IMR-90 (cell line): Measurements from ENCODE around the gene PPM1M. TPM values are rescaled to one million over a fixed set of nuclear protein-coding genes. Genes with fewer than 3 reads are reported as not detected.

ENCODE experiments used
- ATAC-seq: fragments of 200-7000 bp; cut with Tn5 transposase; 2 replicates; pipeline ENCODE4 v1.9.1; 2020; ENCODE audit warnings: low read depth, mild to moderate bottlenecking, moderate library complexity
- BruUV-seq: library from RNA; stranded (reverse); fragments of 400-500 nt; replicated peaks from 2 replicates; lab custom pipeline; 2021; lab: Mats Ljungman, UMichigan
- CTCF ChIA-PET: fragments of 300-600 bp; formaldehyde crosslinking; extraction: SDS; loops from one replicate; lab custom pipeline; 2021; ENCODE audit warnings: antibody characterized with exemption; lab: Yijun Ruan, JAX
- POLR2A ChIA-PET: fragments of 300-600 bp; sonication (Branson Sonifier 250); formaldehyde crosslinking; loops from one replicate; lab custom pipeline; 2022; ENCODE audit warnings: antibody characterized with exemption; ENCODE audit not compliant: unreplicated experiment; lab: Charles Lee
- DNase-seq: peaks from one replicate; pipeline ENCODE4 v3.0.0; 2013
- H2AFZ ChIP-seq: replicated peaks from 2 replicates; pipeline ENCODE3; 2013; ENCODE audit warnings: low read length, mild to moderate bottlenecking; ENCODE audit not compliant: poor library complexity
- H2AK5ac ChIP-seq: 2 replicates; pipeline ENCODE4 v1.6.1; 2013; ENCODE audit warnings: low read depth, low read length, inconsistent platforms
- H2AK9ac ChIP-seq: replicated peaks from 2 replicates; pipeline ENCODE3; 2013; ENCODE audit warnings: mild to moderate bottlenecking, low read depth, low read length, moderate library complexity; ENCODE audit not compliant: poor library complexity
- H2BK120ac ChIP-seq: 2 replicates; pipeline ENCODE4 v1.6.1; 2013; ENCODE audit warnings: low read depth, low read length, inconsistent platforms
- H2BK15ac ChIP-seq: 3 replicates; pipeline ENCODE4 v1.6.1; 2013; ENCODE audit warnings: low read depth, low read length, inconsistent platforms
- H2BK20ac ChIP-seq: 2 replicates; pipeline ENCODE4 v1.6.1; 2013; ENCODE audit warnings: low read depth, mild to moderate bottlenecking, inconsistent platforms, low read length, moderate library complexity
- H2BK5ac ChIP-seq: 2 replicates; pipeline ENCODE4 v1.6.1; 2013; ENCODE audit warnings: mild to moderate bottlenecking, low read depth, low read length, inconsistent platforms; ENCODE audit not compliant: poor library complexity, severe bottlenecking
- H3K14ac ChIP-seq: replicated peaks from 2 replicates; pipeline ENCODE4 v1.6.1; 2013; ENCODE audit warnings: low read depth, low read length, inconsistent platforms
- H3K18ac ChIP-seq: 2 replicates; pipeline ENCODE4 v1.6.1; 2013; ENCODE audit warnings: low read depth, low read length, control low read depth
- H3K23ac ChIP-seq: 2 replicates; pipeline ENCODE4 v1.6.1; 2013; ENCODE audit warnings: low read depth, low read length, inconsistent platforms
- H3K27ac ChIP-seq: 2 replicates; pipeline ENCODE4 v1.5.1; 2013; ENCODE audit warnings: mild to moderate bottlenecking, control low read depth, low read length; ENCODE audit not compliant: insufficient read depth
- H3K27me3 ChIP-seq: 2 replicates; pipeline ENCODE4 v1.6.1; 2013; ENCODE audit warnings: low read length; ENCODE audit not compliant: control insufficient read depth, insufficient read depth
- H3K36me3 ChIP-seq: 2 replicates; pipeline ENCODE4 v1.6.1; 2013; ENCODE audit warnings: low read length, mixed read lengths; ENCODE audit not compliant: control insufficient read depth, insufficient read depth
- H3K4ac ChIP-seq: 2 replicates; pipeline ENCODE4 v1.6.1; 2013; ENCODE audit warnings: low read depth, low read length, inconsistent platforms
- H3K4me1 ChIP-seq: 2 replicates; pipeline ENCODE4 v1.6.1; 2013; ENCODE audit warnings: low read length, mixed read lengths; ENCODE audit not compliant: control insufficient read depth, insufficient read depth
- H3K4me2 ChIP-seq: 2 replicates; pipeline ENCODE4 v1.6.1; 2013; ENCODE audit warnings: low read depth, mild to moderate bottlenecking, control low read depth, low read length, moderate library complexity
- H3K4me3 ChIP-seq: 2 replicates; pipeline ENCODE4 v1.5.1; 2013; ENCODE audit warnings: low read depth, mild to moderate bottlenecking, control low read depth, low read length, moderate library complexity; ENCODE audit not compliant: insufficient read depth
- H3K56ac ChIP-seq: 2 replicates; pipeline ENCODE4 v1.6.1; 2013; ENCODE audit warnings: low read length, inconsistent platforms; ENCODE audit not compliant: insufficient read depth; ENCODE audit errors: extremely low read depth
- H3K79me1 ChIP-seq, 2 experiments: 2 replicates each; pipeline ENCODE4 v1.6.1; 2013; ENCODE audit warnings: low read length in 2 of 2, inconsistent platforms in 1 of 2, low read depth in 1 of 2
- H3K9ac ChIP-seq: 2 replicates; pipeline ENCODE4 v1.6.1; 2013; ENCODE audit warnings: low read depth, low read length, control low read depth
- H3K9me1 ChIP-seq: 2 replicates; pipeline ENCODE4 v1.6.1; 2013; ENCODE audit warnings: low read length, inconsistent platforms; ENCODE audit not compliant: insufficient read depth
- H3K9me3 ChIP-seq: 2 replicates; pipeline ENCODE4 v1.6.1; 2013; ENCODE audit warnings: low read length; ENCODE audit not compliant: control insufficient read depth, insufficient read depth
- H4K20me1 ChIP-seq: 2 replicates; pipeline ENCODE4 v1.6.1; 2013; ENCODE audit warnings: low read length, inconsistent platforms; ENCODE audit not compliant: insufficient read depth
- H4K5ac ChIP-seq: 2 replicates; pipeline ENCODE4 v1.6.1; 2013; ENCODE audit warnings: mild to moderate bottlenecking, low read depth, low read length, control low read depth
- H4K8ac ChIP-seq, 2 experiments: 2 replicates each; pipeline ENCODE4 v1.6.1; 2013; ENCODE audit warnings: low read depth in 2 of 2, low read length in 2 of 2, control low read depth in 1 of 2, inconsistent platforms in 1 of 2
- H4K91ac ChIP-seq: 2 replicates; pipeline ENCODE4 v1.6.1; 2013; ENCODE audit warnings: low read depth, low read length, inconsistent platforms; ENCODE audit not compliant: insufficient read depth
- NFE2L2 ChIP-seq: fragments of 150-350 bp; IDR thresholded peaks from 2 replicates; pipeline ENCODE4 v1.6.1; 2016; ENCODE audit warnings: low read depth, mild to moderate bottlenecking, low read length
- SMC3 ChIP-seq: fragments of 150-350 bp; IDR thresholded peaks from 2 replicates; pipeline ENCODE4 v1.6.1; 2016; ENCODE audit warnings: low read depth, mild to moderate bottlenecking, antibody characterized with exemption, low read length, moderate library complexity
- WGBS, 2 experiments: methylation state at CpG; one replicate each; pipeline versions ENCODE4 v1.1.5 to v1.1.7; 2013; ENCODE audit warnings: missing lambda C conversion rate in 2 of 2; ENCODE audit not compliant: insufficient read length in 1 of 2; ENCODE audit errors: extremely low coverage in 2 of 2; 5-methylcytosine and 5-hydroxymethylcytosine counted together
- dilution Hi-C: fragments of 300-500 bp; cut with HindIII; formaldehyde crosslinking; loops from one replicate; pipeline ENCODE4 v1.14.3; 2018; ENCODE audit warnings: low sequenced_read_pairs; ENCODE audit not compliant: unreplicated experiment
- in situ Hi-C: fragments of 300-500 bp; cut with MboI; formaldehyde crosslinking; loops from 3 replicates; pipeline ENCODE4 v1.14.3; 2019; ENCODE audit warnings: low sequenced_read_pairs, inconsistent platforms, mixed read lengths
- intact Hi-C: fragments of 100-400 bp; cut with micrococcal nuclease; formaldehyde crosslinking; loops from 2 replicates; pipeline ENCODE4 v1.10.0; 2022
- microRNA-seq, 2 experiments: library from miRNA; stranded (forward) in 1 of 2; unstranded in 1 of 2; fragments of 10-50 nt in 1 of 2; fragments of <30 nt in 1 of 2; gene quantifications in 1 of 2; microRNA quantifications in 1 of 2; one replicate each; pipeline versions ENCODE3 to v1.1.0; 2013 to 2020; ENCODE audit not compliant: insufficient read depth in 1 of 2, insufficient read length in 1 of 2, unreplicated experiment in 1 of 2
- polyA plus RNA-seq, 3 experiments: library from polyadenylated mRNA; depleted of rRNA; stranded (reverse); fragments of >200 nt; gene quantifications; 2 replicates each; pipeline ENCODE4 v1.2.3, GENCODE V29; 2012; ENCODE audit warnings: low replicate concordance in 1 of 3
- small RNA-seq, 5 experiments: library from RNA; depleted of rRNA; stranded (forward); fragments of <200 nt; gene quantifications; one replicate each; pipeline ENCODE3, GENCODE V24; 2012
- total RNA-seq: library from RNA; depleted of rRNA; stranded (reverse); fragments of >200 nt; gene quantifications from 2 replicates; pipeline ENCODE4 v1.2.3, GENCODE V29; 2012; rRNA removed

Gene PPM1M
- total and polyA plus RNA-seq, 2 of the 4 experiments (the other 2 are of a cell fraction), result 12.2 to 18.1 TPM

DNA sequence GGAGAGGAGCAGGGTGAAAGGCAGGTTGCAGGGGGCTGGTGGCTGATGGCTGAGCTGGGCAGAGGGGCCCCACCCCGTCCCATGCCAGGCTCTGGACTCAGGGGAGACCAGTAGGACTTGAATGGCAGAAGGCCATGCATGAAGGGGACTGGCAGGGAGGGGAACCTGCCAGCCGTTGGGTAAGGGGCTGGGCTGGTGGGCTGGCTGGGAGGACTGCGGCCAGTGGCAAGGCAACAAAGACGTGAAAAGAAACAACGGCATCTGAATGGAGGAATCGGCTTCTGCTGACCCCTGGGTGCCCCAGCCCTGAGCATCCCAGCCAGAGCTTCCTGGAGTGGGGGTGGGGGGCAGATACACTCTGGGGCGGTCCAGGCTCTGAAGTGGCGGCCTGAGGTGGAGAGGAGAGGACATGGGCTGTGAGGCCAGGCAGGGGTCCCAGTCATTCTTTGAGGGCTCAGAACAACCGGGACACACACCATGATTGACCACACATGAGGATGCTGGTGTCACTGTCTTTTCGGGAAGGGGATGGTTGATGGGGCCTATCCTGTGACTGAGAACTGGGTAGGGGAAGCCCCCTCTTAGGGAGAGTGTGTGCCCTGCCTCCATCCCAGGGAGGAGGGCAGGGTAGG lies 53.8 kb downstream of the PPM1M start:
- H2AK5ac ChIP-seq, result peak overlapping the region; percentile 10
- H4K91ac ChIP-seq, result peak overlapping the region; percentile 36; the same call in 1 of the 2 replicates
- ChIA-PET CTCF (interaction anchor here (0.9 to 1.3 kb wide), 2 partner anchors 40 to 79 kb away, joined by 3 to 6 read pairs; no protein-coding TSS in a partner anchor), POLR2A (interaction anchor here (0.5 kb wide), 1 partner anchor 331 kb away, joined by 8 read pairs; no protein-coding TSS in a partner anchor)
- no peak overlapping the region for H3K14ac ChIP-seq
- intact Hi-C loops, result no loop called here
- H2BK120ac ChIP-seq, result no peak overlapping the region
- no peak overlapping the region for H3K56ac ChIP-seq
- H2AFZ ChIP-seq, result peak overlapping the region; percentile 28
- no TSS peak for BruUV-seq
- H3K27ac ChIP-seq, result no peak overlapping the region
- no peaks in the 10 kb centered on the region for H3K79me1 ChIP-seq
- no peak overlapping the region for H3K9ac ChIP-seq
- no peak overlapping the region for H4K8ac ChIP-seq
- no peak overlapping the region for H3K4ac ChIP-seq
- H2BK5ac ChIP-seq, result no peak overlapping the region
- 54% methylated on average over 4 of the region's 10 CpGs; no CpG with 5 or more reads in 1 of the 2 experiments for WGBS, 2 experiments
- H3K4me2 ChIP-seq, result no peak overlapping the region
- no peak overlapping the region for H2BK15ac ChIP-seq
- no peak for DNase-seq
- H3K36me3 ChIP-seq, result no peaks in the 10 kb centered on the region
- no peak overlapping the region for H3K4me3 ChIP-seq
- H3K18ac ChIP-seq, result no peak overlapping the region
- no peaks in the 10 kb centered on the region for H3K9me3 ChIP-seq
- H3K23ac ChIP-seq, result no peak overlapping the region
- in situ Hi-C loops, result no loop called here
- dilution Hi-C loops, result no loop called here
- peaks cover 11% of the 10 kb centered on the region for H3K4me1 ChIP-seq
- ATAC-seq, result peak; percentile 12
- TF ChIP-seq SMC3, result no peak
- no peak for TF ChIP-seq NFE2L2
- H2BK20ac ChIP-seq, result no peak overlapping the region
- no peak overlapping the region for H4K5ac ChIP-seq
- peaks cover 4% of the 10 kb centered on the region for H3K9me1 ChIP-seq
- no peaks in the 10 kb centered on the region; the same call in 1 of the 2 replicates for H3K27me3 ChIP-seq
- H4K20me1 ChIP-seq, result no peaks in the 10 kb centered on the region; the same call in 1 of the 2 replicates
- peak overlapping the region; percentile 48 for H2AK9ac ChIP-seq

Small RNA genes within 50 kb of the gene (microRNA-seq; reads per million reads assigned to microRNA genes)
- gene MIR135A1 (0 reads per million in 2 experiments), gene MIRLET7G (29,574 to 39,167 reads per million in 2 experiments)

Small RNA genes within 50 kb of the gene (small RNA-seq; reads per million reads assigned to genes)
- gene MIR135A1, result 0 reads per million in 5 experiments
- 419 to 37,207 (median 12,526) reads per million in 5 experiments for gene MIRLET7G

Other genes with a start within 250 kb of the PPM1M start
- gene RPL29, start 249.9 kb upstream of the PPM1M start, total RNA-seq, result 1,798 and 2,081 TPM in 2 replicates
- gene RPL29, start 249.9 kb upstream of the PPM1M start, polyA plus RNA-seq (2012; rRNA removed), result 2,126 and 2,187 TPM in 2 replicates
- 9.3 and 9.7 TPM in 2 replicates for gene DUSP7, start 189.2 kb upstream of the PPM1M start, total RNA-seq
- 24.0 and 27.8 TPM in 2 replicates for gene DUSP7, start 189.2 kb upstream of the PPM1M start, polyA plus RNA-seq (2012; rRNA removed)
- gene POC1A, start 91.3 kb upstream of the PPM1M start, total RNA-seq, result 8.3 and 10.6 TPM in 2 replicates
- gene POC1A, start 91.3 kb upstream of the PPM1M start, polyA plus RNA-seq (2012; rRNA removed), result 11.5 TPM in 2 replicates
- 29.7 and 32.8 TPM in 2 replicates for gene ALAS1, start 47.6 kb upstream of the PPM1M start, total RNA-seq
- 47.2 and 47.8 TPM in 2 replicates for gene ALAS1, start 47.6 kb upstream of the PPM1M start, polyA plus RNA-seq (2012; rRNA removed)
- not detected in 2 replicates for gene TLR9, start 20.1 kb upstream of the PPM1M start, total RNA-seq
- 0.03 TPM in 1 of 2 replicates, not detected in the other for gene TLR9, start 20.1 kb upstream of the PPM1M start, polyA plus RNA-seq (2012; rRNA removed)
- gene TWF2, start 6.6 kb upstream of the PPM1M start, total RNA-seq, result 105 and 111 TPM in 2 replicates
- gene TWF2, start 6.6 kb upstream of the PPM1M start, polyA plus RNA-seq (2012; rRNA removed), result 145 and 158 TPM in 2 replicates
- gene WDR82, start 32.9 kb downstream of the PPM1M start, total RNA-seq, result 65.3 and 68.1 TPM in 2 replicates
- gene WDR82, start 32.9 kb downstream of the PPM1M start, polyA plus RNA-seq (2012; rRNA removed), result 30.9 and 38.1 TPM in 2 replicates
- gene GLYCTK, start 42.1 kb downstream of the PPM1M start, total RNA-seq, result 6.4 and 6.8 TPM in 2 replicates
- gene GLYCTK, start 42.1 kb downstream of the PPM1M start, polyA plus RNA-seq (2012; rRNA removed), result 13.9 and 15.6 TPM in 2 replicates
- gene DNAH1, start 70.6 kb downstream of the PPM1M start, total RNA-seq, result 1.7 and 2.0 TPM in 2 replicates
- gene DNAH1, start 70.6 kb downstream of the PPM1M start, polyA plus RNA-seq (2012; rRNA removed), result 3.8 and 4.0 TPM in 2 replicates
- 35.0 and 36.4 TPM in 2 replicates for gene BAP1, start 164.2 kb downstream of the PPM1M start, total RNA-seq
- gene BAP1, start 164.2 kb downstream of the PPM1M start, polyA plus RNA-seq (2012; rRNA removed), result 48.6 and 55.2 TPM in 2 replicates
- gene PHF7, start 164.9 kb downstream of the PPM1M start, total RNA-seq, result 2.5 and 2.9 TPM in 2 replicates
- gene PHF7, start 164.9 kb downstream of the PPM1M start, polyA plus RNA-seq (2012; rRNA removed), result 2.1 and 2.8 TPM in 2 replicates
- not detected in 2 replicates for gene SEMA3G, start 199.3 kb downstream of the PPM1M start, total RNA-seq
- gene SEMA3G, start 199.3 kb downstream of the PPM1M start, polyA plus RNA-seq (2012; rRNA removed), result 0.04 and 0.07 TPM in 2 replicates
- gene TNNC1, start 208.3 kb downstream of the PPM1M start, total RNA-seq, result 1.1 and 1.3 TPM in 2 replicates
- 4.0 and 4.6 TPM in 2 replicates for gene TNNC1, start 208.3 kb downstream of the PPM1M start, polyA plus RNA-seq (2012; rRNA removed)
- 34.2 and 36.9 TPM in 2 replicates for gene NISCH, start 209.8 kb downstream of the PPM1M start, total RNA-seq
- 86.0 and 92.2 TPM in 2 replicates for gene NISCH, start 209.8 kb downstream of the PPM1M start, polyA plus RNA-seq (2012; rRNA removed)
- not detected in 2 replicates for gene STAB1, start 249.6 kb downstream of the PPM1M start, total RNA-seq
- 0.04 TPM in 1 of 2 replicates, not detected in the other for gene STAB1, start 249.6 kb downstream of the PPM1M start, polyA plus RNA-seq (2012; rRNA removed)